Spleen (tissue), 7 donors: ENCODE data around the gene CMC4.
A peak's percentile ranks its signal among the peaks of the same experiment; 100 is the strongest.

ENCODE experiments used
- CTCF ChIP-seq, 11 experiments: fragments of 200-600 bp in 7 of 11; fragments of 450-650 bp in 4 of 11; sonication (generic) in 4 of 11; IDR thresholded peaks in 8 of 11; conservative IDR thresholded peaks in 3 of 11; 1 replicate in 7 of 11; 2 replicates in 4 of 11; pipeline versions ENCODE4 v1.4.0 to v1.8.0; 2016 to 2021; ENCODE audit warnings: antibody characterized with exemption in 11 of 11, inconsistent platforms in 4 of 11, mild to moderate bottlenecking in 1 of 11
- POLR2A ChIP-seq, 3 donors: fragments of 450-650 bp; IDR thresholded peaks; one replicate each; pipeline ENCODE4 v1.5.1; 2017; ENCODE audit warnings: antibody characterized with exemption in 3 of 3, mild to moderate bottlenecking in 1 of 3
- donor health status: DM: no; HTN: no; CAD: no; lungs with moderate emphysema.
- donor health status: DM: no; HTN: no; CAD: no.
- donor health status: DM: no; HTN: no; CAD: no.

GRCh38 chrX:155048977-155049619, 21.8 kb downstream of the CMC4 start:
- no peak for TF ChIP-seq POLR2A (IDR thresholded peaks at IDR 0.05)
- peak in 9 of 11 experiments; percentile 14 to 64 (median 52) for TF ChIP-seq CTCF (IDR thresholded peaks at IDR 0.05 in 8 of 11, conservative IDR thresholded peaks at IDR 0.05 in 3 of 11)
